IPS DF 6.9 (cell line): Measurements from ENCODE around the gene RIPPLY1.

Experiments used
- DNase-seq: peaks from one replicate; pipeline ENCODE4 v3.0.0-alpha.2; 2013; ENCODE audit warnings: low read depth, low spot score
- H3K27ac ChIP-seq: one replicate; pipeline ENCODE4 v1.5.1; 2013; ENCODE audit warnings: low read length, control low read depth
- H3K27me3 ChIP-seq: 2 replicates; pipeline ENCODE4 v1.6.1; 2013; ENCODE audit warnings: mild to moderate bottlenecking, low read length; ENCODE audit not compliant: control insufficient read depth, insufficient read depth
- H3K36me3 ChIP-seq: 2 replicates; pipeline ENCODE4 v1.6.1; 2013; ENCODE audit warnings: low read length; ENCODE audit not compliant: control insufficient read depth, insufficient read depth
- H3K4me1 ChIP-seq: 2 replicates; pipeline ENCODE4 v1.6.1; 2013; ENCODE audit warnings: low read length; ENCODE audit not compliant: control insufficient read depth, insufficient read depth
- H3K4me3 ChIP-seq: 2 replicates; pipeline ENCODE4 v1.5.1; 2013; ENCODE audit warnings: mild to moderate bottlenecking, low read length
- H3K9me3 ChIP-seq: 2 replicates; pipeline ENCODE4 v1.6.1; 2013; ENCODE audit warnings: low read length, inconsistent platforms; ENCODE audit not compliant: control insufficient read depth, insufficient read depth
- WGBS: extraction: QIAGEN DNeasy Blood & Tissue Kit; methylation state at CpG from one replicate; pipeline ENCODE4 v1.1.7; 2013; ENCODE audit warnings: mixed read lengths, missing lambda C conversion rate; ENCODE audit not compliant: insufficient read length, insufficient coverage; 5-methylcytosine and 5-hydroxymethylcytosine counted together

The RIPPLY1 gene

DNA sequence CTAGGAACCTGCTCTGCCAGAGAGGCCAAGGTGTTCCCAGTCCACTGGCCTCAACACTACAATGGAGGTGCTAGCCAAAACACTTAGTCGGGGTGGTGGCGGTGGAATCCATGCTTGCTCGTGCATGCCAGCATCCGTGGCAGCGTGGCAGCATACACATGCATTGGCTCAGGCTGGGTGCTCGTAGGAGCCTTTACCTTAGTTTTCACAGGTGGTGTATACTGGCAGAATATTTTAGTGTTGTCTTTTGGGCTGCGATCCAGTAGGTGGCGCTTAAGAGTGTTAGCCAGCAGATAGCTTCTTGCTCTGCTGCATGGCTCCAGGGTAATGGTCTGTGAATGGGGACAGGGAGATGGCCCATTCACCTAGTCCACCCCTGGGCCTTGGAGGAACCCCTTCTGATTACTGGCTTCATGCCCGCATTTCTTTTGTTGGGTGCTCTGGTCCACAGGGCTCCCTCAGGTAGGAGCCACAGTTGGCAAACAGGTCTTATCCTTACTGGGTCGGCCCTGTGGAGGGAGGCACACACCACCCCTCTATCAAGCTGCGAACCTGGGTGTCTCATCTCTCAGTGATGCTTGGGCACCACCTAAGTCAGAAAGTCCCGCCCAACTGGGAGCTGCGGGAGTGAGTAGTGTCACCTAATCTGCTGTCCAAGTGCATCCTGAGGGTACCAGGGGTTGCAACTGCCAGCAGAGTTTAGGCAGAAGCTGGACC, 40.0 kb downstream of the RIPPLY1 start:
- Histone ChIP-seq H3K27ac (no peak overlapping the region), H3K4me3 (no peak overlapping the region), H3K4me1 (0 out of 2 replicates have a peak, but pooled peaks cover 1% of the 10 kb centered on the region), H3K9me3 (no peaks in the 10 kb centered on the region), H3K36me3 (no peaks in the 10 kb centered on the region), H3K27me3 (no peaks in the 10 kb centered on the region)
- DNase-seq: peak; percentile 16
- WGBS: no CpG with 5 or more reads among the region's 13 CpGs
